Neural cell (in vitro differentiated cells): ENCODE data around the gene IL5RA.

Experiments
- CTCF ChIP-seq: fragments of 450-650 bp; IDR thresholded peaks from 2 replicates; pipeline ENCODE4 v1.5.1; 2014; ENCODE audit warnings: antibody characterized with exemption, mild to moderate bottlenecking, moderate library complexity; ENCODE audit not compliant: poor library complexity, severe bottlenecking
- MXI1 ChIP-seq: fragments of 450-650 bp; conservative IDR thresholded peaks from 2 replicates; pipeline ENCODE4 v1.6.1; 2014; ENCODE audit warnings: antibody characterized with exemption, mild to moderate bottlenecking; ENCODE audit not compliant: poor library complexity, severe bottlenecking
- SMC3 ChIP-seq: fragments of 450-650 bp; conservative IDR thresholded peaks from 2 replicates; pipeline ENCODE4 v1.6.1; 2014; ENCODE audit warnings: antibody characterized with exemption, mild to moderate bottlenecking, moderate library complexity; ENCODE audit not compliant: poor library complexity

GRCh38 chr3:3113042-3113709 is 3.0 kb upstream of the IL5RA start:
- TF ChIP-seq CTCF (no peak), SMC3 (no peak), MXI1 (no peak)
